CD4-positive, alpha-beta T cell treated with Interleukin-17A for 1 hour (primary cell): ENCODE measurements around the gene TMEM201.
"Not testable (repeated sequence)": the region's sequence is repeated elsewhere in the genome, so short reads cannot be mapped to it uniquely, and the experiment has no call there.

ENCODE experiments used
- DNase-seq: peaks from one replicate; pipeline ENCODE4 v3.0.0-alpha.2; 2020

TMEM201 gene

GRCh38 chr1:9624081-9624480, 35.4 kb downstream of the TMEM201 start:
- no peak for DNase-seq

GRCh38 chr1:9625030-9625429, 36.3 kb downstream of the TMEM201 start:
- DNase-seq, result not testable (repeated sequence)

GRCh38 chr1:9626201-9626608, 37.5 kb downstream of the TMEM201 start:
- peak; percentile 43 for DNase-seq

- DNase-seq, result peak; percentile 73
Measured at GRCh38 chr1:9628541-9629444, 40.1 kb downstream of the TMEM201 start.

GRCh38 chr1:9629445-9630201, 40.9 kb downstream of the TMEM201 start:
- DNase-seq, result peak; percentile 76

- peak; percentile 25 for DNase-seq
Measured at GRCh38 chr1:9630331-9631111, 41.8 kb downstream of the TMEM201 start.

- DNase-seq, result no peak
Measured at GRCh38 chr1:9631613-9632012, 42.9 kb downstream of the TMEM201 start.

GRCh38 chr1:9633493-9633892, 44.8 kb downstream of the TMEM201 start:
- DNase-seq, result no peak

GRCh38 chr1:9634582-9634981, 45.9 kb downstream of the TMEM201 start:
- DNase-seq, result no peak

GRCh38 chr1:9639227-9639626, 50.5 kb downstream of the TMEM201 start:
- no peak for DNase-seq

- DNase-seq, result no peak
Measured at GRCh38 chr1:9643351-9644256, 54.9 kb downstream of the TMEM201 start.

GRCh38 chr1:9646037-9646436, 57.3 kb downstream of the TMEM201 start:
- DNase-seq, result no peak

GRCh38 chr1:9648171-9648570, 59.5 kb downstream of the TMEM201 start:
- no peak for DNase-seq

- DNase-seq, result no peak
Measured at GRCh38 chr1:9649769-9650168, 61.1 kb downstream of the TMEM201 start.

GRCh38 chr1:9651220-9651564, 62.5 kb downstream of the TMEM201 start:
- no peak for DNase-seq

GRCh38 chr1:9651565-9652378, 63.1 kb downstream of the TMEM201 start, which contains the start of gene PIK3CD:
TSS of gene PIK3CD (plus strand) at chr1:9651731. CDS start at chr1:9710456, 58,725 bp downstream.
- DNase-seq, result peak; percentile 42

GRCh38 chr1:9652379-9653209, 63.9 kb downstream of the TMEM201 start:
- peak; percentile 80 for DNase-seq

GRCh38 chr1:9653210-9653490, 64.4 kb downstream of the TMEM201 start:
- no peak for DNase-seq

- DNase-seq, result peak; percentile 43
Measured at GRCh38 chr1:9653491-9654050, 64.9 kb downstream of the TMEM201 start.
